Astrocyte of the cerebellum (primary cell): ENCODE data around the gene LCN12.

ENCODE experiments used
- DNase-seq: peaks from one replicate; pipeline ENCODE4 v3.0.0-alpha.2; 2011; ENCODE audit warnings: low read depth
- H3K4me3 ChIP-seq: 2 replicates; pipeline ENCODE4 v1.5.1; 2011; ENCODE audit warnings: mild to moderate bottlenecking, low read depth, low read length, moderate library complexity
- CTCF ChIP-seq: IDR thresholded peaks from 2 replicates; pipeline ENCODE4 v1.5.1; 2012; ENCODE audit warnings: low read length, low read depth, moderate library complexity, mild to moderate bottlenecking; ENCODE audit errors: missing control alignments
- in situ Hi-C: cut with HindIII; loops from 2 replicates; pipeline ENCODE4 v1.10.0; 2017; ENCODE audit warnings: low sequenced_read_pairs

Gene LCN12

GRCh38 chr9:136913701-136914438 is 38.2 kb upstream of the LCN12 start:
- in situ Hi-C loops = no loop called here
- no peak overlapping the region for H3K4me3 ChIP-seq
- no peak for DNase-seq
- no peak for TF ChIP-seq CTCF

DNA sequence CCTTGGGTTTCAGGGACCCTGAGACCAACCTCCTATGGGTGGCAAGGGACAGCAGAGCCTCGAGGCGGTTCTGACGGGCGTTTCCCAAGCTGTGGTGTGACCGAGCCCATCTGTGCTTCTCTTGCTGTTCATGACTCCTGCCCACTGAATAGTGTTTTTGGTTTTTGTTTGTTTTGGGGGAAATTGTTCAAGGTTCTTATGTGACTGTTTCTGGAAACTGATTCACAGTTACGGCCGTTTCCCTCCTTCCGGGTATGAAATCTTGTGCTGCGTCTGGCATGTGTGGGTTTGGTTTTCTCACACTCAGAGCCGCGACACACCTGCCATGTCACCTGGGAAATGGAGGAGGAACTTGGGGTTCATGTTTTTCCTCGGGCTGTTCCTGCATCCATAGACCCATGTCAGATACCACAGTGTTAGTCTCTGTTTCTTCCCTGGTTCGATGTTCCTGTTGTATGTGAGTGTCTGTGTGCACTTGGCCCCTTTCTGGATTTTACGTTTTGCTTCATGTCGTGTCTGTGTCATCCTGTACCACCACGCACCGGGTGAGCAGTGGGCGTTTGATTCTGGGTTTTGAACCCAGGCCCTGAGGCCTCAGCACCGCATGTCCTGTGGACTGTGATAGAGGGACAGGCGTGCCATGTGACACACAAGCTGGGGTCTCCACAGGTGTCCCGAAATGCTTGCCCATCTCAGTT is 36.3 kb upstream of the LCN12 start:
- DNase-seq = no peak
- TF ChIP-seq CTCF = no peak
- no peak overlapping the region for H3K4me3 ChIP-seq
- in situ Hi-C loops = no loop called here

GRCh38 chr9:136916330-136917184 is 35.5 kb upstream of the LCN12 start:
- H3K4me3 ChIP-seq = no peak overlapping the region
- DNase-seq = no peak
- TF ChIP-seq CTCF = no peak
- in situ Hi-C loops = no loop called here

DNA sequence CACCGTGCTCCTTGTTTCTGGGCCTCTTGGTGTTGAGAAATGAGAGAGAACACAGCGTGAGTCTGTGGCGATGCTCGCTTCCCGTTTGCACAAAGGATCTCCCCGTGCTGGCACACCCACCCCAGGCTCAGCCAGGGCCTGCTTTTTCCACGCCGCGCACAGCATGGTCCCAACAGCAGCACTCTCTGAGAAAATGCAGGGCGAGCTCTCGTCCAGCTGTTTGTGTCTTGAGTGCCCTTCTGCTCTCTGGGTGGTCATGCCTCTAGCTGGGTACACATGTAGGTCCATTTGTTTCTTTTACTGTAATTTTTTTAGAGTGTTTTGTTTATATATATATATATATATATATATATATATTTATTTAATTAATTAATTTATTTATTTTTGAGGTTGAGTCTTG is 34.2 kb upstream of the LCN12 start:
- no peak overlapping the region for H3K4me3 ChIP-seq
- DNase-seq = no peak
- in situ Hi-C loops = no loop called here
- TF ChIP-seq CTCF = no peak

DNA sequence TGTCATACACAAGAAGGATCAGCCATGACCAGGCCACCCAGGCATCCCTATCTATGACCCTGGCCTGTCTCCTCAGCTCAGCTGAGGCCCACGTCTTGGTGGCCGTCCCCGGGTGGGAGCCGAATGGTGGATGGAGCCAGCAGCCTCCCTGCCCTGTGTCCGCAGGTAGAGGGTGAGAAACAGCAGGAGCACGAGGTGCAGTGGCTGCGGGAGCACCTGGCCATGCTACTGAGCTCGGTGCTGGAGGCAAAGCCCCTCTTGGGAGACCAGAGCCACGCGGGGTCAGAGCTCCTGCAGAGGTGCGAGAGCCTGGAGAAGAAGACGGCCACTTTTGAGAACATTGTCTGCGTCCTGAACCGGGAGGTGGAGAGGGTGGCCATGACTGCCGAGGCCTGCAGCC is 32.0 kb upstream of the LCN12 start:
- H3K4me3 ChIP-seq = no peak overlapping the region
- in situ Hi-C loops = no loop called here
- DNase-seq = no peak
- no peak for TF ChIP-seq CTCF

GRCh38 chr9:136920734-136921231 is 31.3 kb upstream of the LCN12 start:
- DNase-seq = no peak
- no peak overlapping the region for H3K4me3 ChIP-seq
- TF ChIP-seq CTCF = no peak
- in situ Hi-C loops = no loop called here
